ENCODE results near the gene HIVEP3.

GRCh38 chr1:41517062-41517438 is 401.7 kb downstream of the HIVEP3 start:
- TF ChIP-seq CTCF (IDR thresholded peaks at IDR 0.05) (no peak), EP300 (IDR thresholded peaks at IDR 0.05) (no peak)
